Right ventricle myocardium superior (tissue), 1 donor: ENCODE data around the gene PPP1R37. TPM values are rescaled to one million over a fixed set of nuclear protein-coding genes. Genes with fewer than 3 reads are reported as not detected.
A peak's percentile ranks its signal among the peaks of the same experiment; 100 is the strongest.

Experiments used
- ATAC-seq: fragments of 200-7000 bp; cut with Tn5 transposase; one replicate; pipeline ENCODE4 v1.9.1; 2020; ENCODE audit warnings: mild to moderate bottlenecking; ENCODE audit not compliant: poor library complexity
- DNase-seq: peaks from one replicate; pipeline ENCODE4 v3.0.0-alpha.2; 2020
- intact Hi-C: fragments of 100-400 bp; cut with DNase I; formaldehyde crosslinking; loops from one replicate; pipeline ENCODE4 v1.11.2; 2022
- total RNA-seq: library from RNA; stranded (reverse); fragmentation: NEBNext Ultra II Directional; extraction: Animal tissue kit (Norgen Biotek cat#: 25700); gene quantifications from one replicate; pipeline ENCODE4 v1.2.1, GENCODE V29; 2021
- donor health status: DM: no; HTN: yes; CAD: no; lungs with severe emphysema.

PPP1R37 gene
- total RNA-seq, 1 donor from 2014 or later, result 13.7 TPM

GRCh38 chr19:45144431-45145269 is 51.7 kb downstream of the PPP1R37 start:
- DNase-seq, result no peak

GRCh38 chr19:45145270-45146189 is 52.6 kb downstream of the PPP1R37 start:
- intact Hi-C loops, result no loop called here
- DNase-seq (no peak), ATAC-seq (no peak)

More at GRCh38 chr19:45144431-45145269, 51.7 kb downstream of the PPP1R37 start:
- intact Hi-C loops, result no loop called here
- ATAC-seq, result no peak

GRCh38 chr19:45146251-45146650 is 53.3 kb downstream of the PPP1R37 start:
- DNase-seq (no peak), ATAC-seq (no peak)
- intact Hi-C loops, result no loop called here

- ATAC-seq, result no peak
- no peak for DNase-seq
- intact Hi-C loops, result no loop called here
These were observed 53.8 kb downstream of the PPP1R37 start for GRCh38 chr19:45146741-45147205.

GRCh38 chr19:45147835-45148676 is 55.1 kb downstream of the PPP1R37 start:
- intact Hi-C loops, result no loop called here
- no peak for DNase-seq
- ATAC-seq, result no peak

- ATAC-seq, result no peak
- DNase-seq, result no peak
- intact Hi-C loops, result no loop called here
These were observed 56.1 kb downstream of the PPP1R37 start for GRCh38 chr19:45149129-45149528.

GRCh38 chr19:45150180-45150579 is 57.2 kb downstream of the PPP1R37 start:
- intact Hi-C loops, result no loop called here
- DNase-seq (no peak), ATAC-seq (no peak)

- intact Hi-C loops, result no loop called here
- DNase-seq, result no peak
- ATAC-seq, result no peak
These were observed 57.8 kb downstream of the PPP1R37 start for GRCh38 chr19:45150751-45151281.

GRCh38 chr19:45151320-45151719 is 58.3 kb downstream of the PPP1R37 start:
- DNase-seq (no peak), ATAC-seq (no peak)
- intact Hi-C loops, result no loop called here

- intact Hi-C loops, result no loop called here
- ATAC-seq (no peak), DNase-seq (no peak)
These were observed 59.0 kb downstream of the PPP1R37 start for GRCh38 chr19:45151821-45152503.

- ATAC-seq, result peak; percentile 64
- DNase-seq, result peak; percentile 68
These were observed 59.7 kb downstream of the PPP1R37 start for GRCh38 chr19:45152504-45153338.

GRCh38 chr19:45153339-45154063 is 60.5 kb downstream of the PPP1R37 start:
- intact Hi-C loops, result no loop called here
- peak; percentile 75 for ATAC-seq
- DNase-seq, result peak; percentile 64

More at GRCh38 chr19:45152504-45153338, 59.7 kb downstream of the PPP1R37 start:
- intact Hi-C loops, result no loop called here

- DNase-seq (no peak), ATAC-seq (no peak)
- intact Hi-C loops, result no loop called here
These were observed 61.3 kb downstream of the PPP1R37 start for GRCh38 chr19:45154064-45154827.

- DNase-seq (no peak), ATAC-seq (no peak)
- intact Hi-C loops, result no loop called here
These were observed 63.1 kb downstream of the PPP1R37 start for GRCh38 chr19:45156011-45156630.

- DNase-seq (no peak), ATAC-seq (no peak)
- intact Hi-C loops, result no loop called here
These were observed 63.8 kb downstream of the PPP1R37 start for GRCh38 chr19:45156751-45157150.
